Neuronal stem cell (in vitro differentiated cells): ENCODE results near the gene ELFN1.

Source experiments
- DNase-seq: peaks from one replicate; pipeline ENCODE4 v3.0.0-alpha.2; 2013; ENCODE audit warnings: low spot score
- H2AFZ ChIP-seq: one replicate; pipeline ENCODE4 v1.6.1; 2013; ENCODE audit warnings: mild to moderate bottlenecking, low read length, inconsistent platforms
- H2AK5ac ChIP-seq: 2 replicates; pipeline ENCODE4 v1.6.1; 2013; ENCODE audit warnings: low read depth, mild to moderate bottlenecking, inconsistent platforms, low read length, moderate library complexity, mixed read lengths
- H2BK120ac ChIP-seq: 2 replicates; pipeline ENCODE4 v1.6.1; 2013; ENCODE audit warnings: low read depth, mild to moderate bottlenecking, inconsistent platforms, low read length, moderate library complexity, mixed read lengths
- H2BK12ac ChIP-seq: one replicate; pipeline ENCODE4 v1.6.1; 2013; ENCODE audit warnings: low read length, inconsistent platforms
- H2BK15ac ChIP-seq: 2 replicates; pipeline ENCODE4 v1.6.1; 2013; ENCODE audit warnings: mild to moderate bottlenecking, low read length, inconsistent platforms, mixed read lengths
- H2BK5ac ChIP-seq: one replicate; pipeline ENCODE4 v1.6.1; 2013; ENCODE audit warnings: inconsistent platforms, mild to moderate bottlenecking, low read length, moderate library complexity
- H3K14ac ChIP-seq: one replicate; pipeline ENCODE4 v1.6.1; 2013; ENCODE audit warnings: low read length, inconsistent platforms
- H3K18ac ChIP-seq: 2 replicates; pipeline ENCODE4 v1.6.1; 2013; ENCODE audit warnings: low read length, inconsistent platforms
- H3K23ac ChIP-seq: 2 replicates; pipeline ENCODE4 v1.6.1; 2013; ENCODE audit warnings: low read depth, mild to moderate bottlenecking, mixed read lengths, low read length, inconsistent platforms; ENCODE audit not compliant: poor library complexity
- H3K27ac ChIP-seq: replicated peaks from 3 replicates; pipeline ENCODE4 v1.5.1; 2013; ENCODE audit warnings: low read length, inconsistent platforms
- H3K27me3 ChIP-seq, 3 experiments: 2 replicates each; pipeline ENCODE4 v1.6.1; 2013; ENCODE audit warnings: low read length in 3 of 3, mild to moderate bottlenecking in 2 of 3, inconsistent platforms in 1 of 3, low read depth in 1 of 3, mixed read lengths in 1 of 3, moderate library complexity in 1 of 3; ENCODE audit not compliant: control insufficient read depth in 3 of 3, insufficient read depth in 3 of 3
- H3K36me3 ChIP-seq, 2 donors: replicated peaks in 1 of 2; 2 replicates each; pipeline ENCODE4 v1.6.1; 2013; ENCODE audit warnings: low read length in 2 of 2; ENCODE audit not compliant: control insufficient read depth in 2 of 2, insufficient read depth in 2 of 2
- H3K4ac ChIP-seq: 2 replicates; pipeline ENCODE4 v1.6.1; 2013; ENCODE audit warnings: inconsistent platforms, mild to moderate bottlenecking, low read length, moderate library complexity
- H3K4me1 ChIP-seq, 2 donors: 1 replicate in 1 of 2; 2 replicates in 1 of 2; pipeline ENCODE4 v1.6.1; 2013; ENCODE audit warnings: low read length in 2 of 2, low read depth in 1 of 2; ENCODE audit not compliant: control insufficient read depth in 2 of 2, insufficient read depth in 1 of 2
- H3K4me2 ChIP-seq: one replicate; pipeline ENCODE4 v1.6.1; 2013; ENCODE audit warnings: mild to moderate bottlenecking, low read length, inconsistent platforms; ENCODE audit not compliant: insufficient read depth, poor library complexity, severe bottlenecking
- H3K4me3 ChIP-seq, 2 donors: 2 replicates each; pipeline ENCODE4 v1.5.1; 2013; ENCODE audit warnings: low read length in 2 of 2, mild to moderate bottlenecking in 2 of 2, inconsistent platforms in 1 of 2, moderate library complexity in 1 of 2
- H3K79me1 ChIP-seq: one replicate; pipeline ENCODE4 v1.6.1; 2013; ENCODE audit warnings: low read depth, mild to moderate bottlenecking, inconsistent platforms, low read length, moderate library complexity
- H3K9ac ChIP-seq: one replicate; pipeline ENCODE4 v1.6.1; 2013; ENCODE audit warnings: mild to moderate bottlenecking, low read depth, low read length, inconsistent platforms; ENCODE audit not compliant: poor library complexity
- H3K9me3 ChIP-seq, 2 donors: replicated peaks in 1 of 2; 2 replicates each; pipeline versions ENCODE3 to v1.6.1; 2013; ENCODE audit warnings: low read length in 2 of 2, mild to moderate bottlenecking in 2 of 2, inconsistent platforms in 1 of 2, low read depth in 1 of 2, mixed read lengths in 1 of 2, moderate library complexity in 1 of 2; ENCODE audit not compliant: control insufficient read depth in 2 of 2, insufficient read depth in 1 of 2
- H4K8ac ChIP-seq: one replicate; pipeline ENCODE4 v1.6.1; 2013; ENCODE audit warnings: low read depth, mild to moderate bottlenecking, inconsistent platforms, low read length, moderate library complexity
- H4K91ac ChIP-seq: one replicate; pipeline ENCODE4 v1.6.1; 2013; ENCODE audit warnings: low read length, low read depth, mild to moderate bottlenecking, inconsistent platforms; ENCODE audit not compliant: poor library complexity
- WGBS, 2 donors: extraction: QIAGEN DNeasy Blood & Tissue Kit; methylation state at CpG; one replicate each; pipeline ENCODE4 v1.1.7; 2013; ENCODE audit warnings: missing lambda C conversion rate in 2 of 2, mixed read lengths in 1 of 2; ENCODE audit not compliant: insufficient read length in 2 of 2, insufficient replicate concordance in 1 of 2; ENCODE audit errors: extremely low coverage in 2 of 2; 5-methylcytosine and 5-hydroxymethylcytosine counted together

Gene ELFN1

GRCh38 chr7:1775389-1775788 lies 105.3 kb downstream of the ELFN1 start:
- Histone ChIP-seq H2BK120ac (no peak overlapping the region), H3K9ac (no peak overlapping the region), H3K27ac (no peak overlapping the region), H3K14ac (no peak overlapping the region), H2BK5ac (no peak overlapping the region), H3K79me1 (no peaks in the 10 kb centered on the region), H2AFZ (no peak overlapping the region), H2AK5ac (no peak overlapping the region), H4K91ac (no peak overlapping the region), H3K23ac (no peak overlapping the region), H3K4me3 (no peak overlapping the region), H4K8ac (no peak overlapping the region), H2BK12ac (no peak overlapping the region), H3K4me1 (no peaks in the 10 kb centered on the region), H3K18ac (no peak overlapping the region), H3K9me3 (peaks cover 4 to 6% of the 10 kb centered on the region in 2 donors), H2BK15ac (no peak overlapping the region), H3K4me2 (no peak overlapping the region), H3K4ac (no peak overlapping the region), H3K36me3 (no peaks in the 10 kb centered on the region), H3K27me3 (no peaks in the 10 kb centered on the region)
- no peak for DNase-seq
- WGBS, 2 donors: no CpG with 5 or more reads among the region's 4 CpGs

DNA sequence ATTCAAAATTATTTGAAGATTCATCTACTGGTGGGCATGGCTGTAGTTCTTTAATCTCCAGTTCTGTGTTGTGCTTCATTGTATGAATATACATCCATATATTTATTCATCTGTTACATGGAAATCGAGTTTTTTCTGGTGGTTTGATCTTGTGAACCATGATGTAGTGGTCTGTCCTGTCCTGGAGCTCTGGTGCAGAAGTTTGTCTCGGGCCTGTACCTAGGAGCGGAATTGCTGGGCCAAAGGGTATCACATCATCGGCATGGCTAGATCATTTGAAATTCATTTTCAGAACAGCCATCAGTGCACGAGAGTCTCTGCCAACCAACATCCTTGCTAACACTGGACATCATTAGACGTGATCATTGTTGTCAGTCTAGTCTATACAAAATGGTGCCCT lies 107.0 kb downstream of the ELFN1 start:
- DNase-seq: no peak
- no peak overlapping the region for H4K8ac ChIP-seq
- no CpG with 5 or more reads among the region's 6 CpGs for WGBS, 2 donors

DNA sequence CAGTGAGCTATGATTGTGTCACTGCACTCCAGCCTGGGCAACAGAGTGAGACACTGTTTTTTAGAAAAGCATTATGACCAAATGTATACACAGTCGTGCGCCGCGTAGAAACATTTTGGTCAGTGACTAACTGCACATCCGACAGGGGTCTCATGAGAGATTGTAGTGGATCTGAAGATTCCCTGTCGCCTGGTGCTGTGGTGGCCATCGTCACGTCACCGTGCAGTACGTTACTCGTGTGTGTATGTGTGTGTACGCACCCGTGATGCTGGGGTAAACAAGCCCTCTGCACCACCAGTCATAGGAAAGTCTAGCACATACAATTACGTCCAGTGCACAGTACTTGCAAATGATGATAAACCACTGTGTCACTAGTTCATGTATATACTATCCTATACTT lies 109.4 kb downstream of the ELFN1 start:
- peak overlapping the region; percentile 78 for H3K9ac ChIP-seq
- no peak overlapping the region for H2BK12ac ChIP-seq
- peaks cover 4 to 6% of the 10 kb centered on the region in 2 donors for H3K9me3 ChIP-seq
- no peaks in the 10 kb centered on the region for H3K4me1 ChIP-seq
- no peak overlapping the region for H2BK15ac ChIP-seq
- no peak overlapping the region for H3K4ac ChIP-seq
- H3K14ac ChIP-seq: no peak overlapping the region
- H3K36me3 ChIP-seq: no peaks in the 10 kb centered on the region
- no peak overlapping the region for H3K23ac ChIP-seq
- no peak overlapping the region for H4K91ac ChIP-seq
- no peak overlapping the region for H4K8ac ChIP-seq
- no CpG with 5 or more reads among the region's 14 CpGs for WGBS, 2 donors
- no peak overlapping the region for H2AFZ ChIP-seq
- no peak overlapping the region for H3K18ac ChIP-seq
- H2BK5ac ChIP-seq: no peak overlapping the region
- no peak for DNase-seq
- no peak overlapping the region for H3K4me3 ChIP-seq
- H3K4me2 ChIP-seq: no peak overlapping the region
- H2AK5ac ChIP-seq: no peak overlapping the region
- H2BK120ac ChIP-seq: no peak overlapping the region
- H3K79me1 ChIP-seq: no peaks in the 10 kb centered on the region
- no peaks in the 10 kb centered on the region for H3K27me3 ChIP-seq
- H3K27ac ChIP-seq: no peak overlapping the region

More for the DNA sequence above, 107.0 kb downstream of the ELFN1 start:
- no peaks in the 10 kb centered on the region for H3K36me3 ChIP-seq
- H3K27me3 ChIP-seq: no peaks in the 10 kb centered on the region
- H3K14ac ChIP-seq: no peak overlapping the region
- no peak overlapping the region for H2AK5ac ChIP-seq
- H3K9ac ChIP-seq: no peak overlapping the region
- no peaks in the 10 kb centered on the region for H3K79me1 ChIP-seq
- H2BK12ac ChIP-seq: no peak overlapping the region
- H2BK120ac ChIP-seq: no peak overlapping the region
- no peak overlapping the region for H3K4ac ChIP-seq
- H3K4me3 ChIP-seq: no peak overlapping the region
- no peak overlapping the region for H2BK15ac ChIP-seq
- no peak overlapping the region for H3K18ac ChIP-seq
- H3K23ac ChIP-seq: no peak overlapping the region
- H3K4me2 ChIP-seq: no peak overlapping the region
- H4K91ac ChIP-seq: no peak overlapping the region
- no peak overlapping the region for H2BK5ac ChIP-seq
- peaks cover 4 to 6% of the 10 kb centered on the region in 2 donors for H3K9me3 ChIP-seq
- H3K27ac ChIP-seq: no peak overlapping the region
- H3K4me1 ChIP-seq: no peaks in the 10 kb centered on the region
- H2AFZ ChIP-seq: no peak overlapping the region

GRCh38 chr7:1781369-1781768 lies 111.3 kb downstream of the ELFN1 start:
- Histone ChIP-seq H2BK15ac (no peak overlapping the region), H3K36me3 (no peaks in the 10 kb centered on the region), H3K9ac (no peak overlapping the region), H3K4ac (peak overlapping the region; percentile 71), H3K23ac (no peak overlapping the region), H3K9me3 (peaks cover 4 to 11% of the 10 kb centered on the region in 2 donors), H3K4me2 (no peak overlapping the region), H4K8ac (peak overlapping the region; percentile 1), H3K4me3 (no peak overlapping the region), H2AFZ (no peak overlapping the region), H3K27me3 (no peaks in the 10 kb centered on the region), H2BK120ac (no peak overlapping the region), H3K27ac (no peak overlapping the region), H3K4me1 (no peaks in the 10 kb centered on the region), H3K14ac (no peak overlapping the region), H3K79me1 (no peaks in the 10 kb centered on the region), H2BK5ac (no peak overlapping the region), H2BK12ac (no peak overlapping the region), H2AK5ac (no peak overlapping the region), H4K91ac (peak overlapping the region; percentile 56), H3K18ac (no peak overlapping the region)
- DNase-seq: no peak
- no CpG with 5 or more reads among the region's 12 CpGs for WGBS, 2 donors
